ENCODE measurements around the gene P2RX4. TPM values are rescaled to one million over a fixed set of nuclear protein-coding genes. Genes with fewer than 3 reads are reported as not detected.

The P2RX4 gene
- total and polyA plus RNA-seq, 2 of the 8 experiments (the other 6 are each of a cell fraction or from before 2014, with no cell fraction given), result 9.5 to 12.2 TPM

GRCh38 chr12:121188227-121188626 is 21.7 kb upstream of the P2RX4 start:
- Histone ChIP-seq H3K4me1 (replicated peaks in 1 of 4; ENCODE audit: control insufficient read depth in 3 of 4, insufficient read depth in 4 of 4, low read length in 3 of 4) (no peaks in the 10 kb centered on the region), H3K27me3 (replicated peaks in 1 of 4; ENCODE audit: control insufficient read depth in 3 of 4, extremely low read depth in 1 of 4, insufficient read depth in 3 of 4, low read length in 3 of 4) (no peaks in the 10 kb centered on the region), H2BK12ac (ENCODE audit: low read depth, low read length) (no peak overlapping the region), H2AFZ (ENCODE audit: low read length) (no peak overlapping the region), H3K79me1 (ENCODE audit: low read depth, low read length) (no peaks in the 10 kb centered on the region), H2BK15ac (ENCODE audit: low read length) (no peak overlapping the region), H2BK120ac (replicated peaks; ENCODE audit: low read depth, low read length) (no peak overlapping the region), H3K36me3 (ENCODE audit: control insufficient read depth in 2 of 4, insufficient read depth in 4 of 4, low read length in 3 of 4) (no peaks in the 10 kb centered on the region), H3K14ac (ENCODE audit: insufficient read length) (no peak overlapping the region), H4K91ac (replicated peaks; ENCODE audit: insufficient read length, low read length) (no peak overlapping the region), H3K56ac (replicated peaks; ENCODE audit: insufficient read length, low read depth, low read length) (no peak overlapping the region), H3K4me3 (ENCODE audit: extremely low read depth in 1 of 4, insufficient read depth in 2 of 4, low read depth in 3 of 4, low read length in 4 of 4) (no peak overlapping the region), H3K18ac (ENCODE audit: extremely low read depth, low read length) (no peak overlapping the region), H4K8ac (ENCODE audit: extremely low read depth, insufficient read depth, low read length) (no peak overlapping the region), H4K5ac (ENCODE audit: insufficient read length, low read depth, low read length) (no peak overlapping the region), H3K27ac (ENCODE audit: low read depth, low read length) (no peak overlapping the region), H3K4ac (replicated peaks; ENCODE audit: insufficient read length, low read depth, low read length) (no peak overlapping the region), H2BK20ac (ENCODE audit: low read length) (no peak overlapping the region), H2BK5ac (ENCODE audit: low read depth, low read length) (no peak overlapping the region), H3K79me2 (ENCODE audit: control insufficient read depth in 1 of 2, insufficient read depth in 2 of 2, low read length in 2 of 2) (no peaks in the 10 kb centered on the region), H3K4me2 (ENCODE audit: insufficient read depth in 1 of 2, low read depth in 2 of 2, low read length in 2 of 2) (no peak overlapping the region), H3K23ac (ENCODE audit: insufficient read length) (no peak overlapping the region), H3K9ac (replicated peaks in 1 of 4; ENCODE audit: extremely low read depth in 1 of 4, low read depth in 3 of 4, low read length in 3 of 4) (no peak overlapping the region), H4K20me1 (replicated peaks in 1 of 2; ENCODE audit: control insufficient read depth in 1 of 2, insufficient read depth in 2 of 2, low read length in 2 of 2) (no peaks in the 10 kb centered on the region), H3K23me2 (ENCODE audit: low read depth, low read length) (no peaks in the 10 kb centered on the region), H3K9me3 (ENCODE audit: insufficient read depth in 2 of 2, low read depth in 1 of 2, low read length in 1 of 2) (no peaks in the 10 kb centered on the region), H2AK5ac (ENCODE audit: low read depth, low read length) (no peak overlapping the region)
- WGBS, 2 experiments (ENCODE audit: extremely low coverage in 1 of 2, insufficient coverage in 1 of 2, insufficient read length in 1 of 2, insufficient replicate concordance in 2 of 2, low coverage in 1 of 2, low lambda C conversion rate in 2 of 2, missing lambda C conversion rate in 1 of 2), result 94% methylated on average over 2 of the region's 2 CpGs; no CpG with 5 or more reads in 1 of the 2 experiments
- POLR2A ChIA-PET (ENCODE audit: partially characterized antibody), result interaction anchor here (0.6 kb wide), 1 partner anchor 530 kb away, joined by 3 read pairs; no protein-coding TSS in a partner anchor
- FAIRE-seq (no peak), DNase-seq (ENCODE audit: low read depth in 1 of 2, low spot score in 2 of 2) (no peak)
- TF ChIP-seq KDM1A (IDR thresholded peaks at IDR 0.05; ENCODE audit: borderline replicate concordance, low read length) (peak; percentile 36; the same call in 1 of the 2 replicates), E2F6 (IDR thresholded peaks at IDR 0.05) (no peak)
- CTCF ChIA-PET (ENCODE audit: partially characterized antibody), result interaction anchor here (0.7 kb wide), 1 partner anchor 1688 kb away, joined by 3 read pairs; no protein-coding TSS in a partner anchor
